AG10803 (cell line): ENCODE data around the gene MOGAT1.

Source experiments
- DNase-seq: peaks from one replicate; pipeline ENCODE4 v3.0.0; 2010; ENCODE audit warnings: low read depth
- H3K4me3 ChIP-seq: 2 replicates; pipeline ENCODE4 v1.5.1; 2011; ENCODE audit warnings: mild to moderate bottlenecking, low read length, control low read depth
- CTCF ChIP-seq: conservative IDR thresholded peaks from 2 replicates; pipeline ENCODE4 v1.5.1; 2011; ENCODE audit warnings: mild to moderate bottlenecking, low read length, control low read depth, inconsistent platforms

The MOGAT1 gene

DNA sequence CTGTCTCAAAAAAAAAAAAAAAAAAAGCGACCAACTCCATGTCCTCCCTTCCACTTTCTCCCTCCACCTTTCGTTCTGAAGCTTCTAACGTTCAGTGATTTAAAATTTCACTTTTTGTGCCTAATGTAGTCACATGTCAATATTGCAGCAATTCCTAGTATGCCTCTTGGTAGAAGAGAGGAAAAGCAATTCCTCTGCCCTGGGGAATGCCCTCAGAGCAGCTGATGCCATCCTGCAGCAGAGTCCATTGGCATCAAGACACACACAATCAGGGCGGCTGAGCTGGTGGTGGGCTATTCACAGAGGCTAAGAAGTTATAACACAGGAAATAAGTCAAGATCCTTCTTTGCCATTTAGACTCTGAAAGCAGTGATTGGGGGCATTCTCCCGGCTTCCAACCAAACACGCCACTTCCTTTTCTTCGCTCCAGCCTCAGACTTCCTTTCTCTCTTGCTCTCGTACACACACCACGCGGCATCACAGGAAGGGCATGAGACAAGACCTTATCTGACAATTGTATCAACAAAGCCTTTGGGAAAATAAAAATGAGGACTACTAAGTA, 71.9 kb downstream of the MOGAT1 start:
- no peak for DNase-seq
- H3K4me3 ChIP-seq = no peak overlapping the region
- no peak for TF ChIP-seq CTCF

GRCh38 chr2:222745836-222746559, 74.5 kb downstream of the MOGAT1 start:
- no peak for TF ChIP-seq CTCF
- H3K4me3 ChIP-seq = no peak overlapping the region
- DNase-seq = peak; percentile 35

DNA sequence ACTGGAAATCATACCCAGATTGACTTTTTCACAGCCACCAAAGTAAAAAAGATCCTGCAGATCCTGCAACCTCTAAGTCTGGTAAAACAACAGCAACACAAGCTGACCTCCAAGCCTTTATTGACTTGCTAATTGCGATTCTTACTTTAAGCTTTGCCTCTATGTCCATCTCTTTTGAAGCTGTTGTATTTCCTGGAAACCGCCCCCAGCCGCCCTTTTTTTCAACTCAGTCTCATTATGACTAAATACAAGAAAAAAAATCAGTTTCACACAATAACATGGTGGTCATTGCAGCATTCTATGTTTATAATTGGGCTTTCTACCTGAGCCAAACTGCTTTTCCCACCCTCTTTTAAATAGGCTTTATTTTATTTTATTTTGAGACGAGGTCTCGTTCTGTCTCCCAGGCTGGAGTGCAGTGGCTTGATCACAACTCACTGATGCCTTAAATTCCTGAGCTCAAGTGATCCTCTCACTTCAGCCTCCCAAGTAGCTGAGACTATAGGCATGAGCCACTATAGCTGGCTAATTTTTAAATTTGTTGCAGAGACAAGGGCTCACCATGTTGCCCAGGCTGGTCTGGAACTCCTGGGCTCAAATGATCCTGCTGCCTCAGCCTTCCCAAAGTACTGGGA, 76.2 kb downstream of the MOGAT1 start:
- no peak for DNase-seq
- TF ChIP-seq CTCF = no peak
- H3K4me3 ChIP-seq = no peak overlapping the region

DNA sequence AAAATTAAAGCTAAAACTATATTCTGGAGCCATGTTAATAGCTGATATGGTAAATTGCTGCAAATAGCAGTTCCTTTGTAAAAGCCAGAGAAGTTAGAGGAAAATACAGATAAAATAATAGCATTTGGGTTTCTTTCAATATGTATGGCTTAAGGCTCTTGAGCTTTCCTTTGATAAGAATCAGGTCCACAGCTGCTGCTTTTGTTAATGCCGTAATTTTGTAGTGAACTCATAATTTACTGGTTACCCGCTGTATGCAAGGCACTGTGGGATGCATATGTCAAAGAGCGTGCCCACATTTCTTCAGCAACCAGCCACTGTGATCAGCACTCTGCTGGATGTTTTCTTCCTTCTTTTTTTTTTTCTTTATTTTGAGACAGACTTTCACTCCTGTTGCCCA, 79.1 kb downstream of the MOGAT1 start:
- no peak overlapping the region for H3K4me3 ChIP-seq
- DNase-seq = no peak
- TF ChIP-seq CTCF = no peak

GRCh38 chr2:222751238-222751637, 79.8 kb downstream of the MOGAT1 start:
- DNase-seq = no peak
- H3K4me3 ChIP-seq = no peak overlapping the region
- TF ChIP-seq CTCF = no peak

DNA sequence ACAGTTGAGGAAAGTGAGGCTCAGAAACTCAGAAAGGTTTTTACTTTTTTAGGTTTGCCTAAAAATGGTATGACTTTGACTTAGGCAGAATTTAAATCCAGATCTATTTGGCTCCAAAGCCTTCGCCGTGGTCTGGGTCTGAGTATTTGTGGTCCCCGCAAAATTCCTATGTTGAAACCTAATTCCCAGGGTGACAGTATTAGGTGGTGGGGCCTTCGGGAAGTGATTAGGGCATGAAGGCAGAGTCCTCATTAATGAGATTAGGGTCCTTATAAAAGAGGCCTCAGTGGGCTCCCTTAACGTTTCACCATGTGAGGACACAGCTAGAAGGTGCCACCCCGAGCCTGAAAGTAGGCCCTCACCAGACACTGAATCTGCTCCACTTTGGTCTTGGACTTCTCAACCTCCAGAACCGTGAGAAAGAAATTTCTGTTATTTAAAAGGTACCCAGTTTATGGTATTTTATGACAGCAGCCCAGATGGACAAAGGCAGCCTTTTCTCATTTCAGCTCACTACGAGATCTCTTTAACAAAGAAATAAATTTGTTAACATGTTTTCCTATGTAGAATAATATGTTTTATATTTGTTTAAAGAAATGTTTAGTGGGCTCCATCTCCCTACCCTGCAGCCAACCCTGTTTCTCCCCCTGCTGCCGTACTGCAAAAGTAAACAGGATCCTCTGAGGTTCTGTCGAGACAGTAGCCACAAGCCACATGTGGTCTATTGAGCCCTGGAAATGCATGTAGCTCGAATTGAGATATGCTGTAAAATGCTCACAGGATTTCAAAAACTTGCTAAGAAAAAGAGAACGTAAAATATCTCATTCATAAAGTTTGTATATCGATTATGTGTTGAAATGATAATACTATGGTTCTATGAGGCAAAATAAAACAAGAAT, 80.6 kb downstream of the MOGAT1 start:
- no peak for TF ChIP-seq CTCF
- no peak overlapping the region for H3K4me3 ChIP-seq
- DNase-seq = no peak
